ENCODE results near the gene TMA7. TPM values are rescaled to one million over a fixed set of nuclear protein-coding genes. Genes with fewer than 3 reads are reported as not detected.
A peak's percentile ranks its signal among the peaks of the same experiment; 100 is the strongest.

The TMA7 gene
- total and polyA plus RNA-seq, 10 of the 15 experiments (the other 5 are each of a cell fraction or from before 2014, with no cell fraction given): 319 to 1,760 (median 752) TPM

- H3K4me2 ChIP-seq (ENCODE audit: control insufficient read depth, insufficient read depth): peak overlapping the region; percentile 77
- TF ChIP-seq ZNF217 (IDR thresholded peaks at IDR 0.05) (0 out of 2 replicates have a peak, but pooled peaks have one; percentile 58), CHD2 (IDR thresholded peaks at IDR 0.05; ENCODE audit: borderline replicate concordance, low read depth, low read length) (no peak), LARP7 (IDR thresholded peaks at IDR 0.05) (peak; percentile 67; the same call in 1 of the 2 replicates), RB1 (IDR thresholded peaks at IDR 0.05; ENCODE audit: borderline replicate concordance) (0 out of 2 replicates have a peak, but pooled peaks have one; percentile 9), HDAC6 (IDR thresholded peaks at IDR 0.05; ENCODE audit: unreplicated experiment) (peak; percentile 65)
- 15% methylated on average over 24 of the region's 60 CpGs for WGBS (ENCODE audit: insufficient coverage, insufficient replicate concordance, low lambda C conversion rate, missing lambda C conversion rate)
- peak overlapping the region; percentile 77 for H2AFZ ChIP-seq (ENCODE audit: control insufficient read depth, low read depth, low read length)
- intact Hi-C loops (cut with micrococcal nuclease; ENCODE audit: unreplicated experiment) (no loop called here), in situ Hi-C loops (cut with MboI) (no loop called here)
- no peaks in the 10 kb centered on the region for H3K27me3 ChIP-seq (replicated peaks in 1 of 2; ENCODE audit: control insufficient read depth in 2 of 2, insufficient read depth in 2 of 2, low read length in 1 of 2)
- CTCF ChIA-PET: interaction anchor here (2.0 kb wide), 1 partner anchor 28 kb away, joined by 9 read pairs; no protein-coding TSS in a partner anchor
- H3K9ac ChIP-seq (ENCODE audit: control insufficient read depth, insufficient read depth, low read length): peak overlapping the region; percentile 60; the same call in 1 of the 2 replicates
- DNase-seq (ENCODE audit: low read depth, low spot score) (no peak), FAIRE-seq (no peak), ATAC-seq (peak; percentile 66)
- POLR2A ChIA-PET: interaction anchor here (2.2 kb wide), 1 partner anchor 11 kb away, joined by 7 read pairs; the partner anchor contains the start of genes CCDC51 and TMA7
- H3K4me1 ChIP-seq (ENCODE audit: control insufficient read depth, insufficient read depth, low read length): peaks cover 24% of the 10 kb centered on the region
- no peak overlapping the region for H3K27ac ChIP-seq (ENCODE audit: control insufficient read depth, insufficient read depth)
- H4K20me1 ChIP-seq (ENCODE audit: control insufficient read depth, insufficient read depth): no peaks in the 10 kb centered on the region
- H3K4me3 ChIP-seq: peak overlapping the region; percentile 68
- H3K79me2 ChIP-seq (ENCODE audit: control insufficient read depth, insufficient read depth, low read length): no peaks in the 10 kb centered on the region
- H3K36me3 ChIP-seq (ENCODE audit: control insufficient read depth in 2 of 2, insufficient read depth in 2 of 2, low read length in 1 of 2): peaks cover 2 to 16% of the 10 kb centered on the region in 2 experiments; a peak in 2 of 4 replicates
- BruUV-seq (replicated peaks): no TSS peak
- H3K9me3 ChIP-seq (replicated peaks; ENCODE audit: control insufficient read depth, insufficient read depth, low read length): no peaks in the 10 kb centered on the region
- SMC1A ChIA-PET (ENCODE audit: uncharacterized antibody, unreplicated experiment): interaction anchor here (1.1 to 1.2 kb wide), 2 partner anchors 28 kb away, joined by 4 to 7 read pairs; no protein-coding TSS in a partner anchor
- RAD21 ChIA-PET (ENCODE audit: unreplicated experiment): interaction anchor here (0.6 to 1.8 kb wide), 4 partner anchors 11 to 246 kb away, joined by 3 to 6 read pairs (median 3); partner anchors contain the start of genes CCDC51 and TMA7
These were observed 11.3 kb upstream of the TMA7 start for GRCh38 chr3:48428572-48429316.

All from GM12878 (cell line).